Right lobe of liver (tissue), 6 donors: ENCODE results near the gene SFN. TPM values are rescaled to one million over a fixed set of nuclear protein-coding genes. Genes with fewer than 3 reads are reported as not detected.

Experiments used
- ATAC-seq, 4 donors: fragments of 200-7000 bp; cut with Tn5 transposase; one replicate each; pipeline ENCODE4 v1.9.1; 2020; ENCODE audit warnings: mild to moderate bottlenecking in 4 of 4, moderate library complexity in 4 of 4
- DNase-seq, 3 donors: peaks; one replicate each; pipeline ENCODE4 v3.0.0-alpha.2; 2020
- H3K27ac ChIP-seq, 3 donors: fragments of 200-600 bp; one replicate each; pipeline ENCODE4 v1.8.0; 2022
- H3K27me3 ChIP-seq, 2 donors: fragments of 200-600 bp; one replicate each; pipeline ENCODE4 v1.8.0; 2022
- H3K36me3 ChIP-seq, 4 donors: fragments of 200-600 bp; sonication (generic) in 1 of 4; one replicate each; pipeline versions ENCODE4 v1.5.1 to v1.8.0; 2017 to 2022; ENCODE audit warnings: control low read depth in 1 of 4
- H3K4me1 ChIP-seq, 4 donors: fragments of 200-600 bp; sonication (generic) in 1 of 4; one replicate each; pipeline versions ENCODE4 v1.5.1 to v1.8.0; 2017 to 2022; ENCODE audit warnings: control low read depth in 1 of 4
- H3K4me3 ChIP-seq, 3 donors: fragments of 200-600 bp; one replicate each; pipeline ENCODE4 v1.8.0; 2022
- H3K9me3 ChIP-seq, 4 donors: fragments of 200-600 bp; sonication (generic) in 1 of 4; one replicate each; pipeline versions ENCODE4 v1.5.1 to v1.8.0; 2017 to 2022; ENCODE audit warnings: control low read depth in 1 of 4
- CTCF ChIP-seq, 4 donors: fragments of 200-600 bp in 3 of 4; fragments of 450-650 bp in 1 of 4; IDR thresholded peaks; one replicate each; pipeline versions ENCODE4 v1.5.1 to v1.8.0; 2016 to 2022; ENCODE audit warnings: antibody characterized with exemption in 4 of 4, mild to moderate bottlenecking in 2 of 4
- POLR2A ChIP-seq: fragments of 450-650 bp; IDR thresholded peaks from one replicate; pipeline ENCODE4 v1.6.1; 2017; ENCODE audit warnings: antibody characterized with exemption, mild to moderate bottlenecking
- WGBS: methylation state at CpG from one replicate; pipeline ENCODE4 v1.1.6; 2018; ENCODE audit warnings: low coverage, low lambda C conversion rate; ENCODE audit not compliant: insufficient coverage; ENCODE audit errors: missing lambda C conversion rate; 5-methylcytosine and 5-hydroxymethylcytosine counted together
- intact Hi-C, 2 donors: fragments of 100-400 bp; cut with DNase I; formaldehyde crosslinking; loops; one replicate each; pipeline versions ENCODE4 v1.11.2 to v1.14.1; 2022
- total RNA-seq, 6 experiments: library from RNA; depleted of rRNA in 2 of 6; stranded (reverse); fragments of >200 nt in 2 of 6; fragmentation: NEBNext Ultra II Directional in 3 of 6; extraction: Animal tissue kit (Norgen Biotek cat#: 25700) in 3 of 6; gene quantifications; one replicate each; pipeline versions ENCODE4 v1.1.0 to v1.2.4, GENCODE V29; 2016 to 2023
- donor health status: DM: no; HTN: yes; CAD: no.
- donor health status: DM: no; HTN: no; CAD: no.
- donor health status: DM: no; HTN: no; CAD: no.
- donor health status: DM: no; HTN: yes; CAD: no.
- donor health status: DM: no; HTN: yes; CAD: no.

Gene SFN
- total RNA-seq, 6 experiments from 2014 or later = 2.2 to 2.5 (median 2.5) TPM; not detected in 3

GRCh38 chr1:26856181-26856580 is 6.8 kb upstream of the SFN start:
- 96% methylated on average over 8 of the region's 11 CpGs for WGBS
- DNase-seq (no peak), ATAC-seq (no peak)
- H3K4me1 ChIP-seq = no peaks in the 10 kb centered on the region
- H3K36me3 ChIP-seq = peaks cover 0 to 22% (median 11%) of the 10 kb centered on the region in 4 donors
- H3K4me3 ChIP-seq = no peak overlapping the region
- no peaks in the 10 kb centered on the region for H3K27me3 ChIP-seq
- H3K9me3 ChIP-seq = no peaks in the 10 kb centered on the region
- intact Hi-C loops = no loop called here
- TF ChIP-seq CTCF (IDR thresholded peaks at IDR 0.05) (no peak), POLR2A (no peak)
- H3K27ac ChIP-seq = no peak overlapping the region

GRCh38 chr1:26856604-26857469 is 6.1 kb upstream of the SFN start:
- ATAC-seq (no peak), DNase-seq (no peak)
- 90% methylated on average over 9 of the region's 21 CpGs for WGBS
- intact Hi-C loops = no loop called here
- Histone ChIP-seq H3K4me3 (no peak overlapping the region), H3K9me3 (no peaks in the 10 kb centered on the region), H3K27ac (no peak overlapping the region), H3K27me3 (no peaks in the 10 kb centered on the region), H3K36me3 (peaks cover 0 to 15% (median 6%) of the 10 kb centered on the region in 4 donors), H3K4me1 (no peaks in the 10 kb centered on the region)
- TF ChIP-seq CTCF (IDR thresholded peaks at IDR 0.05) (no peak), POLR2A (no peak)

GRCh38 chr1:26857473-26858060 is 5.4 kb upstream of the SFN start:
- H3K9me3 ChIP-seq = no peaks in the 10 kb centered on the region
- H3K27me3 ChIP-seq = no peaks in the 10 kb centered on the region
- intact Hi-C loops = no loop called here
- H3K36me3 ChIP-seq = peaks cover 0 to 8% (median under 1%) of the 10 kb centered on the region in 4 donors
- H3K27ac ChIP-seq = no peak overlapping the region
- WGBS = 93% methylated on average over 4 of the region's 8 CpGs
- H3K4me3 ChIP-seq = no peak overlapping the region
- no peak for TF ChIP-seq POLR2A
- TF ChIP-seq CTCF (IDR thresholded peaks at IDR 0.05) = no peak
- no peaks in the 10 kb centered on the region for H3K4me1 ChIP-seq
- DNase-seq (no peak), ATAC-seq (no peak)

- Histone ChIP-seq H3K36me3 (peaks cover 0 to 3% (median 0%) of the 10 kb centered on the region in 4 donors), H3K4me3 (no peak overlapping the region), H3K27me3 (no peaks in the 10 kb centered on the region), H3K4me1 (no peaks in the 10 kb centered on the region), H3K27ac (no peak overlapping the region), H3K9me3 (no peaks in the 10 kb centered on the region)
- TF ChIP-seq POLR2A (no peak), CTCF (IDR thresholded peaks at IDR 0.05) (no peak)
- DNase-seq = no peak
- WGBS = 85% methylated on average over 3 of the region's 4 CpGs
- intact Hi-C loops = no loop called here
- no peak for ATAC-seq
Measured at GRCh38 chr1:26858160-26858559, 4.8 kb upstream of the SFN start.
